Measurements from ENCODE around the gene CDRT15. TPM values are rescaled to one million over a fixed set of nuclear protein-coding genes. Genes with fewer than 3 reads are reported as not detected.
A peak's percentile ranks its signal among the peaks of the same experiment; 100 is the strongest.
"Not testable (repeated sequence)": the region's sequence is repeated elsewhere in the genome, so short reads cannot be mapped to it uniquely, and the experiment has no call there.

The CDRT15 gene
- polyA plus RNA-seq (2013, experiment 1 of 2; ENCODE audit: insufficient read length): not detected
- 0.30 TPM for polyA plus RNA-seq (2013, experiment 2 of 2; ENCODE audit: insufficient read length)

- DNase-seq: not testable (repeated sequence)
These were observed at the start of gene CDRT15 for GRCh38 chr17:14236762-14237161. CDRT15 (minus strand) TSS chr17:14236862; CDS start chr17:14236833, 29 bp downstream.

GRCh38 chr17:14282726-14283125 is 46.1 kb upstream of the CDRT15 start:
- DNase-seq: no peak

- DNase-seq: no peak
These were observed 44.9 kb upstream of the CDRT15 start for GRCh38 chr17:14281530-14281929.

- no peak for DNase-seq
These were observed 40.0 kb upstream of the CDRT15 start for GRCh38 chr17:14276535-14277250.

- DNase-seq: no peak
These were observed 33.8 kb upstream of the CDRT15 start for GRCh38 chr17:14270508-14270907.

- DNase-seq: peak; percentile 12
These were observed 32.8 kb upstream of the CDRT15 start for GRCh38 chr17:14269473-14269872.

GRCh38 chr17:14268264-14268663 is 31.6 kb upstream of the CDRT15 start:
- DNase-seq: no peak

- DNase-seq: no peak
These were observed 24.7 kb upstream of the CDRT15 start for GRCh38 chr17:14261406-14261805.

- DNase-seq: no peak
These were observed 9.0 kb upstream of the CDRT15 start for GRCh38 chr17:14245629-14246028.

- no peak for DNase-seq
These were observed 8.3 kb upstream of the CDRT15 start for GRCh38 chr17:14245002-14245401.

- not testable (repeated sequence) for DNase-seq
These were observed 2.6 kb upstream of the CDRT15 start for GRCh38 chr17:14239271-14239670.

GRCh38 chr17:14236032-14236431 is 630 bp downstream of the CDRT15 start:
- DNase-seq: not testable (repeated sequence)

GRCh38 chr17:14235047-14235446 is 1.6 kb downstream of the CDRT15 start:
- not testable (repeated sequence) for DNase-seq

- DNase-seq: peak; percentile 68
These were observed 5.5 kb downstream of the CDRT15 start for GRCh38 chr17:14231187-14231586.

GRCh38 chr17:14228903-14229302 is 7.8 kb downstream of the CDRT15 start:
- DNase-seq: peak; percentile 15

- DNase-seq: no peak
These were observed 9.6 kb downstream of the CDRT15 start for GRCh38 chr17:14227052-14227451.

- no peak for DNase-seq
These were observed 11.2 kb downstream of the CDRT15 start for GRCh38 chr17:14225254-14225980.

- DNase-seq: no peak
These were observed 14.1 kb downstream of the CDRT15 start for GRCh38 chr17:14222611-14223010.

GRCh38 chr17:14214271-14214670 is 22.4 kb downstream of the CDRT15 start:
- peak; percentile 40 for DNase-seq

- no peak for DNase-seq
These were observed 24.3 kb downstream of the CDRT15 start for GRCh38 chr17:14212401-14212800.

- peak; percentile 4 for DNase-seq
These were observed 24.9 kb downstream of the CDRT15 start for GRCh38 chr17:14211801-14212200.

GRCh38 chr17:14211246-14211645 is 25.4 kb downstream of the CDRT15 start:
- no peak for DNase-seq

- DNase-seq: no peak
These were observed 27.4 kb downstream of the CDRT15 start for GRCh38 chr17:14209215-14209614.

GRCh38 chr17:14207791-14208190 is 28.9 kb downstream of the CDRT15 start:
- no peak for DNase-seq

All from fibroblast of skin of abdomen (primary cell).